HG02885 (cell line): ENCODE results near the gene MAGI2.

ENCODE experiments used
- ATAC-seq: cut with Tn5 transposase; IDR thresholded peaks from one replicate; pipeline ENCODE4 v1.9.1; 2021; ENCODE audit warnings: mild to moderate bottlenecking; ENCODE audit not compliant: unreplicated experiment, poor library complexity

The MAGI2 gene

GRCh38 chr7:78234634-78235033 is 1218.8 kb downstream of the MAGI2 start:
- no peak for ATAC-seq

GRCh38 chr7:78232806-78233205 is 1220.7 kb downstream of the MAGI2 start:
- ATAC-seq, result no peak

- ATAC-seq, result no peak
These were observed 1227.3 kb downstream of the MAGI2 start for GRCh38 chr7:78226059-78226719.

GRCh38 chr7:78225534-78225933 is 1227.9 kb downstream of the MAGI2 start:
- ATAC-seq, result no peak

- ATAC-seq, result no peak
These were observed 1228.5 kb downstream of the MAGI2 start for GRCh38 chr7:78224923-78225322.

- no peak for ATAC-seq
These were observed 1229.9 kb downstream of the MAGI2 start for GRCh38 chr7:78223598-78223997.

- ATAC-seq, result no peak
These were observed 1231.3 kb downstream of the MAGI2 start for GRCh38 chr7:78222001-78222751.

GRCh38 chr7:78220754-78221153 is 1232.7 kb downstream of the MAGI2 start:
- ATAC-seq, result no peak

GRCh38 chr7:78218876-78219275 is 1234.6 kb downstream of the MAGI2 start:
- ATAC-seq, result no peak

GRCh38 chr7:78218051-78218450 is 1235.4 kb downstream of the MAGI2 start:
- ATAC-seq, result no peak

- no peak for ATAC-seq
These were observed 1238.3 kb downstream of the MAGI2 start for GRCh38 chr7:78215199-78215598.

GRCh38 chr7:78213402-78213801 is 1240.1 kb downstream of the MAGI2 start:
- ATAC-seq, result no peak

- no peak for ATAC-seq
These were observed 1240.9 kb downstream of the MAGI2 start for GRCh38 chr7:78212476-78213060.

GRCh38 chr7:78207269-78207668 is 1246.2 kb downstream of the MAGI2 start:
- no peak for ATAC-seq

GRCh38 chr7:78206769-78207168 is 1246.7 kb downstream of the MAGI2 start:
- no peak for ATAC-seq

- no peak for ATAC-seq
These were observed 1250.3 kb downstream of the MAGI2 start for GRCh38 chr7:78203042-78203720.

GRCh38 chr7:78198756-78199155 is 1254.7 kb downstream of the MAGI2 start:
- no peak for ATAC-seq

GRCh38 chr7:78197447-78197846 is 1256.0 kb downstream of the MAGI2 start:
- ATAC-seq, result no peak

GRCh38 chr7:78195281-78195680 is 1258.2 kb downstream of the MAGI2 start:
- ATAC-seq, result no peak

- no peak for ATAC-seq
These were observed 1258.9 kb downstream of the MAGI2 start for GRCh38 chr7:78194611-78195010.

GRCh38 chr7:78191475-78192079 is 1261.9 kb downstream of the MAGI2 start:
- no peak for ATAC-seq
